ENCODE results near the gene GALE. TPM values are rescaled to one million over a fixed set of nuclear protein-coding genes. Genes with fewer than 3 reads are reported as not detected.
A peak's percentile ranks its signal among the peaks of the same experiment; 100 is the strongest.

Gene GALE
- total and polyA plus RNA-seq, 2 of the 13 experiments (the other 11 are each of a cell fraction or from before 2014, with no cell fraction given) = 85.2 to 88.4 TPM

DNA sequence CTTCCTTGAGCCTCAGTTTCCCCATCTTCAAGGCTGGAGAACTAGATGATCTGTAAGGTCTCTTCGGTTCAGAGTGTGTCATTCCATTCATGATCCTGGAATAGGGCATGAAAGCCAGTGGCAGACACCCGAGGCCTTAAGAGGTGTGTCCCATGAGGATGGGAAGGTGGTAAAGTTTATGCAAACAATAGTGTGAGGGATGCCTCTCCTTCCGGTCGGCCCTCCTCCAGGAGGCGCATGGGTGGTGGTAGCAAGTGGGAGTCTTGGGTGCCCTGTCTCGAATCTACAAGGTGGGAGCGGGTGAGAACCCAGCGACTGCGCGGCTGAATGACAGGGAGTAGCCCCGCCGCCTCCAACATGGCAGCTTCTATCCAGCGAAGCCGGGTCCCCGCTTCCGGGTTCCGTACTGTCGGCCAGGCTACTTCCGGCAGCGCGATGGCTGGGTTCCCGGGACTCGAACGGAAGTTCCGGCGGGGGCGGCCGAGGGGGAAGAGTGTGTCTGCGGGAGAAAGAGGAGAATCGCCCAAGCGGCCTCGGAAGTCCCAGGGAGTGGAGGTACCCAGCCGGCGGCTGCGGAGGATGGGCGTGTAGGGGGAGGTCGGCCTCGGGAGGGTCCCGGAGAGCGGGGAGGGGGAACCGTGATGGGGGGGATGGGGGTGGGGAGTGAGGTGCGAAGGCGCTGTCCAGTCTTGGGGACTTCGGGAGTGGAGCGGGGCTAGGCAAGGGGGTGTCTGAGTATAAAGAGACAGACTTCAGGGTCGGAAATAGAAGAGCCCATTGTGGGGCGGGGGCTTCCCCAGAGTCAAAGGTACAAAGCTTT, 9.6 kb downstream of the GALE start, which contains the start of gene LYPLA2 (continued):
- TF ChIP-seq, protein P1, sequence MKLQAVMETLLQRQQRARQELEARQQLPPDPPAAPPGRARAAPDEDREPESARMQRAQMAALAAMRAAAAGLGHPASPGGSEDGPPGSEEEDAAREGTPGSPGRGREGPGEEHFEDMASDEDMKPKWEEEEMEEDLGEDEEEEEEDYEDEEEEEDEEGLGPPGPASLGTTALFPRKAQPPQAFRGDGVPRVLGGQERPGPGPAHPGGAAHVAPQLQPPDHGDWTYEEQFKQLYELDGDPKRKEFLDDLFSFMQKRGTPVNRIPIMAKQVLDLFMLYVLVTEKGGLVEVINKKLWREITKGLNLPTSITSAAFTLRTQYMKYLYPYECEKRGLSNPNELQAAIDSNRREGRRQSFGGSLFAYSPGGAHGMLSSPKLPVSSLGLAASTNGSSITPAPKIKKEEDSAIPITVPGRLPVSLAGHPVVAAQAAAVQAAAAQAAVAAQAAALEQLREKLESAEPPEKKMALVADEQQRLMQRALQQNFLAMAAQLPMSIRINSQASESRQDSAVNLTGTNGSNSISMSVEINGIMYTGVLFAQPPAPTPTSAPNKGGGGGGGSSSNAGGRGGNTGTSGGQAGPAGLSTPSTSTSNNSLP (IDR thresholded peaks at IDR 0.05; ENCODE audit: low read depth, low read length) = no peak
- TF ChIP-seq ZNF282 (IDR thresholded peaks at IDR 0.05; ENCODE audit: partially characterized antibody) (no peak), ZNF768 (CRISPR knock-in tag; IDR thresholded peaks at IDR 0.05) (peak; percentile 30; the same call in 1 of the 2 replicates), ZNF329 (CRISPR knock-in tag; IDR thresholded peaks at IDR 0.05; ENCODE audit: low read depth) (no peak), ZNF75D (CRISPR knock-in tag; IDR thresholded peaks at IDR 0.05; ENCODE audit: borderline replicate concordance) (no peak), BCLAF1 (IDR thresholded peaks at IDR 0.05) (no peak), ZSCAN31 (CRISPR knock-in tag; IDR thresholded peaks at IDR 0.05; ENCODE audit: low read depth) (peak; percentile 70), ZFX (CRISPR knock-in tag; IDR thresholded peaks at IDR 0.05; ENCODE audit: low read depth) (peak; percentile 51; the same call in 1 of the 2 replicates), RFX3 (CRISPR knock-in tag; IDR thresholded peaks at IDR 0.05) (no peak), FOXJ3 (CRISPR knock-in tag; IDR thresholded peaks at IDR 0.05; ENCODE audit: borderline replicate concordance) (no peak), ZNF256 (CRISPR knock-in tag; conservative IDR thresholded peaks at IDR 0.05) (no peak), ZNF468 (CRISPR knock-in tag; IDR thresholded peaks at IDR 0.05) (0 out of 2 replicates have a peak, but pooled peaks have one; percentile 64), ZMYM4 (CRISPR knock-in tag; IDR thresholded peaks at IDR 0.05) (no peak), ZBTB38 (CRISPR knock-in tag; IDR thresholded peaks at IDR 0.05) (no peak), NFATC3 (CRISPR knock-in tag; IDR thresholded peaks at IDR 0.05) (no peak), HNF4G (IDR thresholded peaks at IDR 0.05; ENCODE audit: borderline replicate concordance, low read depth, low read length) (no peak), HNF4G (CRISPR knock-in tag; IDR thresholded peaks at IDR 0.05; ENCODE audit: borderline replicate concordance, low read depth) (no peak), PREB (CRISPR knock-in tag; IDR thresholded peaks at IDR 0.05) (no peak), ZNF225 (CRISPR knock-in tag; IDR thresholded peaks at IDR 0.05) (no peak)
- TF ChIP-seq, protein P2, sequence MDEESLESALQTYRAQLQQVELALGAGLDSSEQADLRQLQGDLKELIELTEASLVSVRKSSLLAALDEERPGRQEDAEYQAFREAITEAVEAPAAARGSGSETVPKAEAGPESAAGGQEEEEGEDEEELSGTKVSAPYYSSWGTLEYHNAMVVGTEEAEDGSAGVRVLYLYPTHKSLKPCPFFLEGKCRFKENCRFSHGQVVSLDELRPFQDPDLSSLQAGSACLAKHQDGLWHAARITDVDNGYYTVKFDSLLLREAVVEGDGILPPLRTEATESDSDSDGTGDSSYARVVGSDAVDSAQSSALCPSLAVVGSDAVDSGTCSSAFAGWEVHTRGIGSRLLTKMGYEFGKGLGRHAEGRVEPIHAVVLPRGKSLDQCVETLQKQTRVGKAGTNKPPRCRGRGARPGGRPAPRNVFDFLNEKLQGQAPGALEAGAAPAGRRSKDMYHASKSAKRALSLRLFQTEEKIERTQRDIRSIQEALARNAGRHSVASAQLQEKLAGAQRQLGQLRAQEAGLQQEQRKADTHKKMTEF (CRISPR knock-in tag; IDR thresholded peaks at IDR 0.05) = peak; percentile 36; the same call in 1 of the 2 replicates
- TF ChIP-seq, protein P3, sequence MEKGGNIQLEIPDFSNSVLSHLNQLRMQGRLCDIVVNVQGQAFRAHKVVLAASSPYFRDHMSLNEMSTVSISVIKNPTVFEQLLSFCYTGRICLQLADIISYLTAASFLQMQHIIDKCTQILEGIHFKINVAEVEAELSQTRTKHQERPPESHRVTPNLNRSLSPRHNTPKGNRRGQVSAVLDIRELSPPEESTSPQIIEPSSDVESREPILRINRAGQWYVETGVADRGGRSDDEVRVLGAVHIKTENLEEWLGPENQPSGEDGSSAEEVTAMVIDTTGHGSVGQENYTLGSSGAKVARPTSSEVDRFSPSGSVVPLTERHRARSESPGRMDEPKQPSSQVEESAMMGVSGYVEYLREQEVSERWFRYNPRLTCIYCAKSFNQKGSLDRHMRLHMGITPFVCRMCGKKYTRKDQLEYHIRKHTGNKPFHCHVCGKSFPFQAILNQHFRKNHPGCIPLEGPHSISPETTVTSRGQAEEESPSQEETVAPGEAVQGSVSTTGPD (CRISPR knock-in tag; IDR thresholded peaks at IDR 0.05) = no peak
